ENCODE data around the gene HAVCR2. TPM values are rescaled to one million over a fixed set of nuclear protein-coding genes. Genes with fewer than 3 reads are reported as not detected.

The HAVCR2 gene
- total RNA-seq, 2 donors from 2014 or later, result 16.8 to 38.0 TPM

GRCh38 chr5:157045601-157046000 lies 63.2 kb downstream of the HAVCR2 start:
- ATAC-seq (ENCODE audit: insufficient number of reproducible peaks, low FRiP score, low read depth) (no peak), DNase-seq (ENCODE audit: low spot score) (no peak)
- H3K4me1 ChIP-seq (ENCODE audit: control insufficient read depth in 1 of 2, low read depth in 2 of 2), result no peaks in the 10 kb centered on the region
- H3K9me3 ChIP-seq, result no peaks in the 10 kb centered on the region
- no peak overlapping the region for H3K27ac ChIP-seq
- no peaks in the 10 kb centered on the region for H3K27me3 ChIP-seq (replicated peaks; ENCODE audit: insufficient read depth)
- H3K36me3 ChIP-seq, result no peaks in the 10 kb centered on the region
- TF ChIP-seq CTCF (IDR thresholded peaks at IDR 0.05), result no peak
- H3K4me3 ChIP-seq, result no peak overlapping the region

- H3K9me3 ChIP-seq, result no peaks in the 10 kb centered on the region
- no peak overlapping the region for H3K27ac ChIP-seq
- H3K36me3 ChIP-seq, result no peaks in the 10 kb centered on the region
- no peak overlapping the region for H3K4me3 ChIP-seq
- TF ChIP-seq CTCF (IDR thresholded peaks at IDR 0.05), result no peak
- H3K4me1 ChIP-seq (ENCODE audit: control insufficient read depth in 1 of 2, low read depth in 2 of 2), result no peaks in the 10 kb centered on the region
- ATAC-seq (ENCODE audit: insufficient number of reproducible peaks, low FRiP score, low read depth) (no peak), DNase-seq (ENCODE audit: low spot score) (no peak)
- H3K27me3 ChIP-seq (replicated peaks; ENCODE audit: insufficient read depth), result no peaks in the 10 kb centered on the region
Observed at GRCh38 chr5:157038568-157039187, 70.2 kb downstream of the HAVCR2 start.

Other genes starting within 250 kb of the HAVCR2 start
- 1 to 10 TPM in 1 of 2 donors, not detected in 1; 7.6 TPM for gene TIMD4, start 145.8 kb downstream of the HAVCR2 start, total RNA-seq
- gene HAVCR1, start 49.9 kb downstream of the HAVCR2 start, total RNA-seq, result 1 to 10 TPM; 2.0 to 6.9 TPM
- 1 to 10 TPM; 5.1 to 8.1 TPM for gene MED7, start 33.8 kb upstream of the HAVCR2 start, total RNA-seq
- not detected for gene GARIN3, start 57.2 kb upstream of the HAVCR2 start, total RNA-seq
- gene ITK, start 71.8 kb upstream of the HAVCR2 start, total RNA-seq, result 1 to 10 TPM; 3.4 to 8.2 TPM
- 100 to 1,000 TPM in 1 of 2 donors, 10 to 100 TPM in 1; 60.0 to 192 TPM for gene CYFIP2, start 157.1 kb upstream of the HAVCR2 start, total RNA-seq